ENCODE results near the gene MTSS2. TPM values are rescaled to one million over a fixed set of nuclear protein-coding genes. Genes with fewer than 3 reads are reported as not detected.
"Not testable (repeated sequence)": the region's sequence is repeated elsewhere in the genome, so short reads cannot be mapped to it uniquely, and the experiment has no call there.

MTSS2 gene
- total RNA-seq, 1 donor from 2014 or later = 9.9 TPM

GRCh38 chr16:70675851-70676513 lies 9.9 kb downstream of the MTSS2 start:
- DNase-seq (ENCODE audit: low read depth in 2 of 2) = no peak

GRCh38 chr16:70674221-70675014 lies 11.4 kb downstream of the MTSS2 start:
- DNase-seq (ENCODE audit: low read depth in 2 of 2) = no peak

GRCh38 chr16:70670938-70671337 lies 14.9 kb downstream of the MTSS2 start:
- DNase-seq (ENCODE audit: low read depth in 2 of 2) = not testable (repeated sequence)

- DNase-seq (ENCODE audit: low read depth in 2 of 2) = no peak
Measured at GRCh38 chr16:70670175-70670574, 15.7 kb downstream of the MTSS2 start.

GRCh38 chr16:70665806-70666735 lies 19.8 kb downstream of the MTSS2 start:
- DNase-seq (ENCODE audit: low read depth in 2 of 2) = peak; percentile 73 to 96

- no peak for DNase-seq (ENCODE audit: low read depth in 2 of 2)
Measured at GRCh38 chr16:70665113-70665694, 20.6 kb downstream of the MTSS2 start.

- no peak for DNase-seq (ENCODE audit: low read depth in 2 of 2)
Measured at GRCh38 chr16:70664325-70665112, 21.3 kb downstream of the MTSS2 start.

GRCh38 chr16:70663524-70664324 lies 22.1 kb downstream of the MTSS2 start:
- no peak for DNase-seq (ENCODE audit: low read depth in 2 of 2)

- no peak for DNase-seq (ENCODE audit: low read depth in 2 of 2)
Measured at GRCh38 chr16:70662991-70663523, 22.8 kb downstream of the MTSS2 start.

GRCh38 chr16:70661918-70662641 lies 23.8 kb downstream of the MTSS2 start:
- no peak for DNase-seq (ENCODE audit: low read depth in 2 of 2)

GRCh38 chr16:70661534-70661917 lies 24.3 kb downstream of the MTSS2 start:
- no peak for DNase-seq (ENCODE audit: low read depth in 2 of 2)

- no peak for DNase-seq (ENCODE audit: low read depth in 2 of 2)
Measured at GRCh38 chr16:70660672-70661350, 25.0 kb downstream of the MTSS2 start.

GRCh38 chr16:70659953-70660671 lies 25.7 kb downstream of the MTSS2 start:
- DNase-seq (ENCODE audit: low read depth in 2 of 2) = no peak

GRCh38 chr16:70659546-70659945 lies 26.3 kb downstream of the MTSS2 start:
- DNase-seq (ENCODE audit: low read depth in 2 of 2) = no peak

- DNase-seq (ENCODE audit: low read depth in 2 of 2) = no peak
Measured at GRCh38 chr16:70658921-70659320, 26.9 kb downstream of the MTSS2 start.

- no peak for DNase-seq (ENCODE audit: low read depth in 2 of 2)
Measured at GRCh38 chr16:70657956-70658355, 27.9 kb downstream of the MTSS2 start.

GRCh38 chr16:70656712-70657263 lies 29.1 kb downstream of the MTSS2 start:
- DNase-seq (ENCODE audit: low read depth in 2 of 2) = no peak
